CD4-positive, alpha-beta T cell treated with Interleukin-1 beta for 1 hour (primary cell): ENCODE measurements around the gene MYOZ2.

Experiments
- DNase-seq, 2 donors: peaks; one replicate each; pipeline ENCODE4 v3.0.0-alpha.2; 2020 to 2022

Gene MYOZ2

GRCh38 chr4:119135721-119136121 lies at the start of gene MYOZ2:
Gene MYOZ2 (plus strand): TSS chr4:119135832. CDS start chr4:119136526, 694 bp downstream.
- no peak for DNase-seq

- DNase-seq: no peak
Observed at GRCh38 chr4:119087121-119087520, 48.5 kb upstream of the MYOZ2 start.

- DNase-seq: no peak
Observed at GRCh38 chr4:119087656-119088055, 48.0 kb upstream of the MYOZ2 start.

GRCh38 chr4:119093042-119093827 lies 42.4 kb upstream of the MYOZ2 start:
- no peak for DNase-seq

GRCh38 chr4:119097282-119097900 lies 38.2 kb upstream of the MYOZ2 start:
- no peak for DNase-seq

- DNase-seq: no peak
Observed at GRCh38 chr4:119098306-119098705, 37.3 kb upstream of the MYOZ2 start.

- DNase-seq: no peak
Observed at GRCh38 chr4:119099227-119099810, 36.3 kb upstream of the MYOZ2 start.

GRCh38 chr4:119100655-119101054 lies 35.0 kb upstream of the MYOZ2 start:
- DNase-seq: no peak

- peak in 1 of 2 donors; percentile 18 for DNase-seq
Observed at GRCh38 chr4:119103263-119103662, 32.4 kb upstream of the MYOZ2 start.

GRCh38 chr4:119104644-119105273 lies 30.9 kb upstream of the MYOZ2 start:
- no peak for DNase-seq

- DNase-seq: no peak
Observed at GRCh38 chr4:119105605-119106004, 30.0 kb upstream of the MYOZ2 start.

- no peak for DNase-seq
Observed at GRCh38 chr4:119106036-119107000, 29.3 kb upstream of the MYOZ2 start.

- no peak for DNase-seq
Observed at GRCh38 chr4:119110121-119110520, 25.5 kb upstream of the MYOZ2 start.

GRCh38 chr4:119111296-119111695 lies 24.3 kb upstream of the MYOZ2 start:
- no peak for DNase-seq

GRCh38 chr4:119113033-119113655 lies 22.5 kb upstream of the MYOZ2 start:
- no peak for DNase-seq

GRCh38 chr4:119116021-119116420 lies 19.6 kb upstream of the MYOZ2 start:
- DNase-seq: no peak

GRCh38 chr4:119116925-119117900 lies 18.4 kb upstream of the MYOZ2 start:
- DNase-seq: no peak

GRCh38 chr4:119118397-119118796 lies 17.2 kb upstream of the MYOZ2 start:
- DNase-seq: no peak

GRCh38 chr4:119124352-119124751 lies 11.3 kb upstream of the MYOZ2 start:
- no peak for DNase-seq

GRCh38 chr4:119125931-119126330 lies 9.7 kb upstream of the MYOZ2 start:
- DNase-seq: no peak

- DNase-seq: no peak
Observed at GRCh38 chr4:119128148-119128547, 7.5 kb upstream of the MYOZ2 start.
